ENCODE results near the gene VGLL4.

VGLL4 gene

GRCh38 chr3:11662392-11662990 lies 18.8 kb upstream of the VGLL4 start:
- DNase-seq (ENCODE audit: low read depth), result no peak
- no peak overlapping the region for H3K4me3 ChIP-seq (ENCODE audit: control insufficient read depth, low read depth, low read length)
- TF ChIP-seq CTCF (IDR thresholded peaks at IDR 0.05; ENCODE audit: control insufficient read depth, insufficient read depth, low read depth, low read length, missing control alignments), result peak; percentile 61

- TF ChIP-seq CTCF (IDR thresholded peaks at IDR 0.05; ENCODE audit: control insufficient read depth, insufficient read depth, low read depth, low read length, missing control alignments), result no peak
- no peak overlapping the region for H3K4me3 ChIP-seq (ENCODE audit: control insufficient read depth, low read depth, low read length)
- DNase-seq (ENCODE audit: low read depth), result no peak
These were observed 18.1 kb upstream of the VGLL4 start for GRCh38 chr3:11661827-11662226.

- no peak overlapping the region for H3K4me3 ChIP-seq (ENCODE audit: control insufficient read depth, low read depth, low read length)
- DNase-seq (ENCODE audit: low read depth), result no peak
- TF ChIP-seq CTCF (IDR thresholded peaks at IDR 0.05; ENCODE audit: control insufficient read depth, insufficient read depth, low read depth, low read length, missing control alignments), result no peak
These were observed 17.4 kb upstream of the VGLL4 start for GRCh38 chr3:11661052-11661656.

GRCh38 chr3:11660242-11660641 lies 16.5 kb upstream of the VGLL4 start:
- H3K4me3 ChIP-seq (ENCODE audit: control insufficient read depth, low read depth, low read length), result no peak overlapping the region
- no peak for TF ChIP-seq CTCF (IDR thresholded peaks at IDR 0.05; ENCODE audit: control insufficient read depth, insufficient read depth, low read depth, low read length, missing control alignments)
- no peak for DNase-seq (ENCODE audit: low read depth)

GRCh38 chr3:11658180-11658579 lies 14.5 kb upstream of the VGLL4 start:
- no peak for DNase-seq (ENCODE audit: low read depth)
- H3K4me3 ChIP-seq (ENCODE audit: control insufficient read depth, low read depth, low read length), result no peak overlapping the region
- no peak for TF ChIP-seq CTCF (IDR thresholded peaks at IDR 0.05; ENCODE audit: control insufficient read depth, insufficient read depth, low read depth, low read length, missing control alignments)

- TF ChIP-seq CTCF (IDR thresholded peaks at IDR 0.05; ENCODE audit: control insufficient read depth, insufficient read depth, low read depth, low read length, missing control alignments), result peak; percentile 50
- DNase-seq (ENCODE audit: low read depth), result no peak
- no peak overlapping the region for H3K4me3 ChIP-seq (ENCODE audit: control insufficient read depth, low read depth, low read length)
These were observed 11.6 kb upstream of the VGLL4 start for GRCh38 chr3:11655196-11655928.
